ENCODE measurements around the gene AMD1.
"Not testable (repeated sequence)": the region's sequence is repeated elsewhere in the genome, so short reads cannot be mapped to it uniquely, and the experiment has no call there.

AMD1 gene

GRCh38 chr6:110873981-110874879 lies at the start of gene AMD1:
TSS of gene AMD1 (plus strand) at chr6:110874785. CDS start at chr6:110875106, 321 bp downstream.
- peak; percentile 93 for DNase-seq

- no peak for DNase-seq
These were observed 48.1 kb upstream of the AMD1 start for GRCh38 chr6:110826236-110827129.

GRCh38 chr6:110828396-110828795 lies 46.2 kb upstream of the AMD1 start:
- no peak for DNase-seq

GRCh38 chr6:110831405-110831804 lies 43.2 kb upstream of the AMD1 start:
- DNase-seq, result no peak

GRCh38 chr6:110833831-110834230 lies 40.8 kb upstream of the AMD1 start:
- DNase-seq, result no peak

- DNase-seq, result not testable (repeated sequence)
These were observed 38.8 kb upstream of the AMD1 start for GRCh38 chr6:110835751-110836150.

GRCh38 chr6:110841266-110841665 lies 33.3 kb upstream of the AMD1 start:
- no peak for DNase-seq

GRCh38 chr6:110849781-110850180 lies 24.8 kb upstream of the AMD1 start:
- no peak for DNase-seq

GRCh38 chr6:110852773-110853172 lies 21.8 kb upstream of the AMD1 start:
- DNase-seq, result no peak

GRCh38 chr6:110853754-110854477 lies 20.7 kb upstream of the AMD1 start:
- no peak for DNase-seq

GRCh38 chr6:110856296-110856695 lies 18.3 kb upstream of the AMD1 start:
- no peak for DNase-seq

- no peak for DNase-seq
These were observed 16.6 kb upstream of the AMD1 start for GRCh38 chr6:110858016-110858415.

- DNase-seq, result no peak
These were observed 15.9 kb upstream of the AMD1 start for GRCh38 chr6:110858562-110859214.

GRCh38 chr6:110859335-110859792 lies 15.2 kb upstream of the AMD1 start:
- no peak for DNase-seq

GRCh38 chr6:110864824-110865223 lies 9.8 kb upstream of the AMD1 start:
- DNase-seq, result no peak

GRCh38 chr6:110874880-110875547 lies 429 bp downstream of the AMD1 start:
- DNase-seq, result peak; percentile 53

GRCh38 chr6:110875548-110876169 lies 1.1 kb downstream of the AMD1 start:
- DNase-seq, result peak; percentile 75

- DNase-seq, result peak; percentile 64
These were observed 1.7 kb downstream of the AMD1 start for GRCh38 chr6:110876170-110876773.

- DNase-seq, result no peak
These were observed 2.4 kb downstream of the AMD1 start for GRCh38 chr6:110876806-110877564.

- DNase-seq, result no peak
These were observed 3.0 kb downstream of the AMD1 start for GRCh38 chr6:110877569-110877968.

All from stimulated activated CD4-positive, alpha-beta T cell treated with anti-CD3 and anti-CD28 coated beads, Interleukin-4, amount 100 ng/mL, for 1 hour (primary cell).